Stimulated activated CD4-positive, alpha-beta T cell treated with anti-CD3 and anti-CD28 coated beads, Interleukin-15, amount 100 ng/mL, for 24 hours (primary cell): ENCODE data around the gene AUTS2.

Experiments
- DNase-seq: peaks from one replicate; pipeline ENCODE4 v3.0.0-alpha.2; 2020

Gene AUTS2

GRCh38 chr7:70545214-70545613, 946.9 kb downstream of the AUTS2 start:
- DNase-seq, result no peak

GRCh38 chr7:70552141-70552540, 953.9 kb downstream of the AUTS2 start:
- no peak for DNase-seq

- DNase-seq, result no peak
These were observed 955.1 kb downstream of the AUTS2 start for GRCh38 chr7:70553364-70553763.

- no peak for DNase-seq
These were observed 956.4 kb downstream of the AUTS2 start for GRCh38 chr7:70554646-70555045.

- DNase-seq, result no peak
These were observed 958.5 kb downstream of the AUTS2 start for GRCh38 chr7:70556761-70557160.

GRCh38 chr7:70557338-70557737, 959.1 kb downstream of the AUTS2 start:
- no peak for DNase-seq

GRCh38 chr7:70559815-70560214, 961.5 kb downstream of the AUTS2 start:
- no peak for DNase-seq

- no peak for DNase-seq
These were observed 965.7 kb downstream of the AUTS2 start for GRCh38 chr7:70563960-70564359.

- DNase-seq, result no peak
These were observed 967.6 kb downstream of the AUTS2 start for GRCh38 chr7:70565721-70566370.

GRCh38 chr7:70566671-70567070, 968.4 kb downstream of the AUTS2 start:
- no peak for DNase-seq

- no peak for DNase-seq
These were observed 970.5 kb downstream of the AUTS2 start for GRCh38 chr7:70568674-70569334.

GRCh38 chr7:70569335-70569819, 971.1 kb downstream of the AUTS2 start:
- no peak for DNase-seq

- no peak for DNase-seq
These were observed 971.8 kb downstream of the AUTS2 start for GRCh38 chr7:70570029-70570428.

- DNase-seq, result no peak
These were observed 972.7 kb downstream of the AUTS2 start for GRCh38 chr7:70570961-70571360.

- no peak for DNase-seq
These were observed 973.2 kb downstream of the AUTS2 start for GRCh38 chr7:70571403-70571934.

GRCh38 chr7:70571961-70572360, 973.7 kb downstream of the AUTS2 start:
- DNase-seq, result no peak

- no peak for DNase-seq
These were observed 974.3 kb downstream of the AUTS2 start for GRCh38 chr7:70572571-70572970.

GRCh38 chr7:70573071-70573661, 974.9 kb downstream of the AUTS2 start:
- no peak for DNase-seq

GRCh38 chr7:70573696-70574095, 975.4 kb downstream of the AUTS2 start:
- DNase-seq, result no peak

GRCh38 chr7:70574314-70574834, 976.1 kb downstream of the AUTS2 start:
- no peak for DNase-seq

GRCh38 chr7:70574970-70575799, 976.9 kb downstream of the AUTS2 start:
- DNase-seq, result no peak

- no peak for DNase-seq
These were observed 978.8 kb downstream of the AUTS2 start for GRCh38 chr7:70577078-70577477.

- no peak for DNase-seq
These were observed 979.9 kb downstream of the AUTS2 start for GRCh38 chr7:70578131-70578530.
